ENCODE data around the gene SLC35G3. TPM values are rescaled to one million over a fixed set of nuclear protein-coding genes. Genes with fewer than 3 reads are reported as not detected.
A peak's percentile ranks its signal among the peaks of the same experiment; 100 is the strongest.
"Not testable (repeated sequence)": the region's sequence is repeated elsewhere in the genome, so short reads cannot be mapped to it uniquely, and the experiment has no call there.

The SLC35G3 gene
- total RNA-seq = not detected

DNA sequence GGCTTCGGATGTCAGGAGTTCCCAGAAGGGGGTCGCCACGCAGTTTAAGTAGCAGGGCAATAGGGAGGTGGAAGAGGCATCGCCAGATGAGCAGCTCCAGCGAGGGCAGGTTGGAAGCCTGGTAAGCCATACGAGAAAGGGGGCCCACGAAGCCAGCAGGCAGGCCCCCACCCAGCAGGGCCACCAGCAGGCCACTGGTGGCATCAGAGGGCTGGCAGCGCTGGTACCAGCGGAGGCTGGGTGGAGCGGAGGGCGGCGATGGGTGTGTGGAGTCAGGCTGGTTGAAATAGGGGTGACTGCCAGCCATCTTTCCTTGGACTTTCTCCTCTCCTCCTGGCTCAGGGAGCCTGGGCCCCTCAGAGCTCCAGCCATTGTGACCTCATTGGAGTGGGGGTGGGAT, at the start of gene SLC35G3:
SLC35G3 (minus strand) TSS at position 393 of the 400 bp plus-strand sequence; CDS start at position 307, 86 bp downstream.
- intact Hi-C loops (cut with DNase I; ENCODE audit: low total_unique reads); H3K4me3 ChIP-seq; ATAC-seq; DNase-seq; in situ Hi-C loops (cut with MboI; ENCODE audit: low sequenced_read_pairs in 4 of 4); H3K27me3 ChIP-seq; H3K4me1 ChIP-seq; H3K27ac ChIP-seq; H3K9me3 ChIP-seq; H3K36me3 ChIP-seq: not testable (repeated sequence)

DNA sequence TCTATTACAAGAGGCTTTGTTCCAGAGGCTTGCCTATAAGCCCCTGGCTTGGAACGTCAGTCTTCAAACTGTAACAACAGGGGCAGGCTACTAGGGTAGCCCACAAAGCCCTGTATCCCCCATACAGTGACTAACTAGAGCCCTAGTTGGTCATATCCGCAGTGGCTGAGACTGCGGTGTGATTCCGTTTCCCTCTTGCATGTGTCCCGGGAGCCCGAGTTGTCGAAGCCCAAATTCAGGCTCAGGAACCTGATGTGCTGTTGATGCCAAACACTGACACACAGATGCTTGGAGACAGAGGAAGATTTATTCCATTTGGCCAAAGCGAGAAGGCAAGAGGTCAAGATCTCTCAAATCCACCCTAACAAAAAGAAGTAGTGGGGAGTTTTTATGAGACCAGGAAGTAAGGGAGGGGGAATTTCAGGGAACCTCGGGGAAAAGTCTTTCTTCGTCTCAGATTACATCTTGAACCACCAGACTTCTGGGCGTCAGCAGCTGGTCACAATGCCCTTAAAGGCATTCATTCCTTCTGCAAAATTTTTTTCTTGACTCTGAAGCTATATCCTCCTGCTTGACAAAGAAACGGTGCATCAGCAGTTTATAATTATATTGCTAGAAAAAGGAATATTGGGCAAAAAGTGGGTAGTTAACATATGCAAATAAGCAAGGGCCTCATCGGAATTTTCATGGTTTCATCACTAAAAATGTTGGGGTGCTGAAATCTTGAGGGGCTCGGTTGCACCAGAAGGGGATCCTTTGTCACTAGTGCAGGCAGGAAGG, 49.6 kb upstream of the SLC35G3 start:
- intact Hi-C loops (cut with DNase I; ENCODE audit: low total_unique reads) = loop anchor here (2.0 to 10.0 kb wide), 5 partner anchors 71 to 1301 kb away; partner anchors contain the start of genes AP2B1, GGNBP2 and LIG3
- TF ChIP-seq, protein P1, sequence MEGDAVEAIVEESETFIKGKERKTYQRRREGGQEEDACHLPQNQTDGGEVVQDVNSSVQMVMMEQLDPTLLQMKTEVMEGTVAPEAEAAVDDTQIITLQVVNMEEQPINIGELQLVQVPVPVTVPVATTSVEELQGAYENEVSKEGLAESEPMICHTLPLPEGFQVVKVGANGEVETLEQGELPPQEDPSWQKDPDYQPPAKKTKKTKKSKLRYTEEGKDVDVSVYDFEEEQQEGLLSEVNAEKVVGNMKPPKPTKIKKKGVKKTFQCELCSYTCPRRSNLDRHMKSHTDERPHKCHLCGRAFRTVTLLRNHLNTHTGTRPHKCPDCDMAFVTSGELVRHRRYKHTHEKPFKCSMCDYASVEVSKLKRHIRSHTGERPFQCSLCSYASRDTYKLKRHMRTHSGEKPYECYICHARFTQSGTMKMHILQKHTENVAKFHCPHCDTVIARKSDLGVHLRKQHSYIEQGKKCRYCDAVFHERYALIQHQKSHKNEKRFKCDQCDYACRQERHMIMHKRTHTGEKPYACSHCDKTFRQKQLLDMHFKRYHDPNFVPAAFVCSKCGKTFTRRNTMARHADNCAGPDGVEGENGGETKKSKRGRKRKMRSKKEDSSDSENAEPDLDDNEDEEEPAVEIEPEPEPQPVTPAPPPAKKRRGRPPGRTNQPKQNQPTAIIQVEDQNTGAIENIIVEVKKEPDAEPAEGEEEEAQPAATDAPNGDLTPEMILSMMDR (IDR thresholded peaks at IDR 0.05 in 4 of 5, conservative IDR thresholded peaks at IDR 0.05 in 1 of 5) = no peak
- no peak for TF ChIP-seq POLR2A (IDR thresholded peaks at IDR 0.05)
- Histone ChIP-seq H3K9me3 (no peaks in the 10 kb centered on the region), H3K4me3 (peak overlapping the region; percentile 68 to 85 (median 78)), H3K36me3 (no peaks in the 10 kb centered on the region), H3K27ac (peak overlapping the region; percentile 93 to 97 (median 96)), H3K27me3 (no peaks in the 10 kb centered on the region), H3K4me1 (peaks cover 40 to 47% of the 10 kb centered on the region in 2 donors)
- peak; percentile 54 to 67 for DNase-seq
- in situ Hi-C loops (cut with MboI; ENCODE audit: low sequenced_read_pairs in 4 of 4) = loop anchor here in 3 of 4 donors (10.0 to 25.0 kb wide), 2 partner anchors 94 to 99 kb away; partner anchors contain the start of genes NLE1 (in 2 of the 3) and UNC45B (in 2 of the 3)
- ATAC-seq = peak; percentile 31 to 34

GRCh38 chr17:35242805-35243560, 48.8 kb upstream of the SLC35G3 start, which contains the start of gene SLFN5:
SLFN5 (plus strand) TSS chr17:35243072; CDS start chr17:35258691, 15,619 bp downstream.
- DNase-seq = peak; percentile 97
- Histone ChIP-seq H3K27me3 (no peaks in the 10 kb centered on the region), H3K27ac (peak within 1 kb of the TSS; percentile 93 to 97 (median 96)), H3K36me3 (no peaks in the 10 kb centered on the region), H3K9me3 (no peaks in the 10 kb centered on the region), H3K4me1 (peaks cover 40 to 47% of the 10 kb centered on the region in 2 donors), H3K4me3 (peak within 1 kb of the TSS; percentile 68 to 85 (median 78))
- intact Hi-C loops (cut with DNase I; ENCODE audit: low total_unique reads) = loop anchor here (1.0 to 10.0 kb wide), 6 partner anchors 72 to 1302 kb away; partner anchors contain the start of genes AP2B1, GGNBP2, LIG3 and UNC45B
- peak; percentile 97 to 99 for TF ChIP-seq POLR2A (IDR thresholded peaks at IDR 0.05)
- TF ChIP-seq, protein P1 (IDR thresholded peaks at IDR 0.05 in 4 of 5, conservative IDR thresholded peaks at IDR 0.05 in 1 of 5) = no peak
- in situ Hi-C loops (cut with MboI; ENCODE audit: low sequenced_read_pairs in 4 of 4) = loop anchor here in 3 of 4 donors (10.0 to 25.0 kb wide), 2 partner anchors 94 to 98 kb away; partner anchors contain the start of genes NLE1 (in 2 of the 3) and UNC45B (in 2 of the 3)
- peak; percentile 84 to 85 for ATAC-seq

- H3K4me1 ChIP-seq = peaks cover 40 to 47% of the 10 kb centered on the region in 2 donors
- TF ChIP-seq, protein P1 (IDR thresholded peaks at IDR 0.05 in 4 of 5, conservative IDR thresholded peaks at IDR 0.05 in 1 of 5) = peak; percentile 49 to 66 (median 59)
- TF ChIP-seq POLR2A (IDR thresholded peaks at IDR 0.05) = no peak
- H3K27me3 ChIP-seq = no peaks in the 10 kb centered on the region
- ATAC-seq (peak; percentile 61 to 75), DNase-seq (peak; percentile 72 to 90)
- intact Hi-C loops (cut with DNase I; ENCODE audit: low total_unique reads) (loop anchor here (1.0 to 10.0 kb wide), 6 partner anchors 73 to 1303 kb away; partner anchors contain the start of genes AP2B1, GGNBP2, LIG3 and UNC45B), in situ Hi-C loops (cut with MboI; ENCODE audit: low sequenced_read_pairs in 4 of 4) (loop anchor here in 3 of 4 donors (10.0 to 25.0 kb wide), 2 partner anchors 95 to 97 kb away; partner anchors contain the start of genes NLE1 (in 2 of the 3) and UNC45B (in 2 of the 3))
- peak overlapping the region; percentile 93 to 97 (median 96) for H3K27ac ChIP-seq
- H3K9me3 ChIP-seq = no peaks in the 10 kb centered on the region
- peak overlapping the region; percentile 68 to 85 (median 78) for H3K4me3 ChIP-seq
- no peaks in the 10 kb centered on the region for H3K36me3 ChIP-seq
Measured at GRCh38 chr17:35242158-35242804, 48.1 kb upstream of the SLC35G3 start.
